Naive thymus-derived CD8-positive, alpha-beta T cell (primary cell): ENCODE results near the gene TMEM50A. TPM values are rescaled to one million over a fixed set of nuclear protein-coding genes. Genes with fewer than 3 reads are reported as not detected.
"Not testable (repeated sequence)": the region's sequence is repeated elsewhere in the genome, so short reads cannot be mapped to it uniquely, and the experiment has no call there.

ENCODE experiments used
- ATAC-seq, 2 donors: fragments of 150-1000 bp; cut with Tn5 transposase in 1 of 2; sonication (Bioruptor Pico), chemical (Tn5 transposase) in 1 of 2; 1 replicate in 1 of 2; 2 replicates in 1 of 2; pipeline ENCODE4 v1.10.0; 2021; ENCODE audit warnings: mild to moderate bottlenecking in 2 of 2, moderate library complexity in 2 of 2
- POLR2A ChIA-PET: fragments of 350-600 bp; sonication (Branson Sonifier 250); formaldehyde crosslinking; loops from one replicate; lab custom pipeline; 2021; ENCODE audit warnings: antibody characterized with exemption; lab: Charles Lee
- DNase-seq, 10 donors: peaks; one replicate each; pipeline versions ENCODE4 v3.0.0 to v3.0.0-alpha.2; 2020 to 2022
- H3K27ac Mint-ChIP-seq, 10 donors: one replicate each; pipeline ENCODE4 v1.8.0; 2020 to 2022; ENCODE audit warnings: mild to moderate bottlenecking in 10 of 10, mixed read lengths in 10 of 10, moderate library complexity in 4 of 10, inconsistent platforms in 1 of 10
- H3K27me3 Mint-ChIP-seq, 5 donors: one replicate each; pipeline ENCODE4 v1.8.0; 2021 to 2022; ENCODE audit warnings: mixed read lengths in 5 of 5
- H3K36me3 Mint-ChIP-seq, 3 donors: one replicate each; pipeline ENCODE4 v1.8.0; 2020 to 2022; ENCODE audit warnings: mixed read lengths in 3 of 3, mild to moderate bottlenecking in 2 of 3, inconsistent platforms in 1 of 3
- H3K4me1 Mint-ChIP-seq, 4 donors: one replicate each; pipeline ENCODE4 v1.8.0; 2021 to 2022; ENCODE audit warnings: mixed read lengths in 4 of 4
- H3K4me3 Mint-ChIP-seq, 10 donors: one replicate each; pipeline ENCODE4 v1.8.0; 2020 to 2022; ENCODE audit warnings: mild to moderate bottlenecking in 10 of 10, mixed read lengths in 10 of 10, moderate library complexity in 6 of 10, inconsistent platforms in 1 of 10
- H3K9me3 Mint-ChIP-seq, 9 donors: one replicate each; pipeline ENCODE4 v1.8.0; 2020 to 2022; ENCODE audit warnings: mixed read lengths in 9 of 9, mild to moderate bottlenecking in 3 of 9, inconsistent platforms in 1 of 9, moderate library complexity in 1 of 9
- polyA plus RNA-seq, 3 donors: library from polyadenylated mRNA; unstranded; fragments of 300-500 nt; fragmentation: Illumina TruSeq; gene quantifications; one replicate each; pipeline ENCODE4 v1.2.3, GENCODE V29; 2021
- total RNA-seq, 8 experiments: library from RNA in 2 of 8; stranded (reverse) in 2 of 8; gene quantifications; one replicate each; pipeline ENCODE4 v1.2.3 and lab custom pipeline; 2021 to 2026

TMEM50A gene
- total RNA-seq (100 to 1,000 TPM in 1 of 2 experiments, 10 to 100 TPM in 1; 89.0 to 101 TPM), polyA plus RNA-seq (100 to 1,000 TPM; 130 to 201 (median 146) TPM), total RNA-seq (lab: John Stamatoyannopoulos, UW) (38.4 to 89.3 (median 79.1) reads per million in 6 experiments)

DNA sequence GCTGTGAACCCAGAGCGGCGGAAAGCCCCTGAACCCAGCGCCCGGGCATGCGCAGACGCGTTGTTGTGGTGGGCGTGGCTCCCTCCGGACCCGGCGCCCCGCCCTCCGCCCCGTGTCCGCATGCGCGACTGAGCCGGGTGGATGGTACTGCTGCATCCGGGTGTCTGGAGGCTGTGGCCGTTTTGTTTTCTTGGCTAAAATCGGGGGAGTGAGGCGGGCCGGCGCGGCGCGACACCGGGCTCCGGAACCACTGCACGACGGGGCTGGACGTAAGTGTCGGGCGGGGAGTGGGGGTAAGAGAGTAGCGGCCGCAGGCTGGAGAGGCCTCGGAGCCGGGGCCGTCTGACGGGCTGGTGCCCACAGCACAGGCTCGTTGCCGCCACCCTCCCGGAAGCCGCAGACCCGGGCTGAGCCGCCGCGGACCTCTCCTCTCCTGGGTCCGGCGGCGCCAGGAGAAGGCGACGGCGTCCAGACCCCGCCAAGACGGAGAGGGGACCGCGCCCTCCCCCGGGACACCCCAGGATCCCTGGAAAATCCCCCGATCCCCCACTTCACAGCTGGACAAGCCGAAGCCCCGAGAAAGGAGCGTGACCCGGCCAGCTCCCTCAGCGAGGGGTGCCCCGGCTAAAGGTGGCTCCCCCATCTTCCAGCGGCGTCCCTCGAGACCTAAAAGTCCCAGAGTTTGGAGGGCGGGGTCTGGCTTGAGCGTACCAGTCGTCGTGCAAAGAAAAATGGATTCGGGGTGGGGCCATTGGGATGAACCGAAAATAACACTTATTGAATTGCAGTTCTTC lies at the start of gene TMEM50A:
Gene TMEM50A, plus strand, starts transcription at position 147 of the 794 bp plus-strand sequence. CDS start 2,153 bp downstream, outside the sequence.
- H3K4me1 Mint-ChIP-seq, result peaks cover 18 to 56% (median 37%) of the 10 kb centered on the region in 4 donors
- peak within 1 kb of the TSS; percentile 95 to 97 (median 96) for H3K4me3 Mint-ChIP-seq
- no peaks in the 10 kb centered on the region for H3K9me3 Mint-ChIP-seq
- H3K27ac Mint-ChIP-seq, result peak within 1 kb of the TSS; percentile 80 to 97 (median 96)
- H3K36me3 Mint-ChIP-seq, result peaks cover 0 to 31% (median 4%) of the 10 kb centered on the region in 3 donors
- no peaks in the 10 kb centered on the region for H3K27me3 Mint-ChIP-seq
- DNase-seq (peak; percentile 84 to 94 (median 92)), ATAC-seq (peak; percentile 36 to 67)
- POLR2A ChIA-PET, result interaction anchor here (0.6 to 2.1 kb wide), 5 partner anchors 58 to 1508 kb away, joined by 3 to 12 read pairs (median 3); partner anchors contain the start of genes RSRP1 and SYF2

DNA sequence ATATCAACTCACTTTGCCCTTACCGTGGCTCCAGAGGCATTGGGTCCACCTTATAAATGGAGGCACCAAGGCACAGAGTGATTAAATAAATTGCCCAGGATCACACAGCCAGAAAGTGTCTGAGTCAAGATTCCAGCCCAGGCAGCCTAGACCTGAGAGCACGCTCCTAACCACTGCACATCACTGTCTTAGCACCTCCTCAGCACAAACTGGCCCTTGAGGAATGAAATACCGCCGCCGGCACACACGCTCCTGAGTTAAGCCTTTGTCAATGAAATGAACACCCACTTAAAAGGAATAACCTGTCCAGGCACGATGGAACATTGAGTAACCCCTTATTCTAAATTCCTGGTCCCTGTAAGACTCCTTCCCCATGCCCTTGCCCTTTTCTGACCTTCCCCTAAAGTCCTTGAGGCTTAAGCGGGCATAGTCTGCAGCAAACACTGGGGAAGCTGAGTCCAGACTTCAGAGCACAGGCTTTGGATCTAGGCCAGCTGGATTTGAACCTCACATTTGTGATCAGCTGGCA lies 49.5 kb upstream of the TMEM50A start:
- not testable (repeated sequence) for H3K4me1 Mint-ChIP-seq, H3K36me3 Mint-ChIP-seq

DNA sequence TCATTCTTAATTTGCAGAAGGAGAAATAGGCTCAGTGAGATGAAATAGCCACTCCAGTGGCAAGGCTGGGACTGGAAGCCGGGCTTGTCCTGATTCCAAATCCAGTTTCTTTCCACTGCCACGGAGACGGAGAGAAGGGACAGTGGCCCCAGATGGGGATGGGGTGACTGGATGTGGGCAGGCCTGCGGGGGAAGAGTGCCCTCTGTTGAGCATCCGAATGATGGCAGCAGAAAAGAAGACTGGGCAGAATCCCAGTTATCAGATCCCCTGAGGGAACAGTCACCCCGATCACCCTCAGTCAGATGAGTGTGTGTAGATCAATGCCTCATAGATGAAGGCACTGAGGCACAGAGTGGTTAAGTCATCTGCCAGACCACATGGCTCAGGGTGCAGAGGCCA lies 48.1 kb upstream of the TMEM50A start:
- H3K4me3 Mint-ChIP-seq, H3K27me3 Mint-ChIP-seq, H3K9me3 Mint-ChIP-seq, H3K27ac Mint-ChIP-seq, H3K4me1 Mint-ChIP-seq, POLR2A ChIA-PET, H3K36me3 Mint-ChIP-seq: not testable (repeated sequence)
- DNase-seq (peak in 3 of 10 donors; percentile 5 to 12 (median 10)), ATAC-seq (peak; percentile 63 to 76)

More for the DNA sequence above, 49.5 kb upstream of the TMEM50A start:
- ATAC-seq, H3K27me3 Mint-ChIP-seq, H3K9me3 Mint-ChIP-seq, H3K27ac Mint-ChIP-seq, H3K4me3 Mint-ChIP-seq, DNase-seq, POLR2A ChIA-PET: not testable (repeated sequence)

GRCh38 chr1:25293426-25293825 lies 44.7 kb upstream of the TMEM50A start:
- H3K4me3 Mint-ChIP-seq, H3K27me3 Mint-ChIP-seq, H3K27ac Mint-ChIP-seq, H3K4me1 Mint-ChIP-seq, ATAC-seq, POLR2A ChIA-PET, H3K36me3 Mint-ChIP-seq, H3K9me3 Mint-ChIP-seq, DNase-seq: not testable (repeated sequence)

GRCh38 chr1:25294889-25295826 lies 43.0 kb upstream of the TMEM50A start:
- H3K4me1 Mint-ChIP-seq, ATAC-seq, H3K9me3 Mint-ChIP-seq, DNase-seq, H3K27ac Mint-ChIP-seq, POLR2A ChIA-PET, H3K27me3 Mint-ChIP-seq, H3K4me3 Mint-ChIP-seq, H3K36me3 Mint-ChIP-seq: not testable (repeated sequence)

DNA sequence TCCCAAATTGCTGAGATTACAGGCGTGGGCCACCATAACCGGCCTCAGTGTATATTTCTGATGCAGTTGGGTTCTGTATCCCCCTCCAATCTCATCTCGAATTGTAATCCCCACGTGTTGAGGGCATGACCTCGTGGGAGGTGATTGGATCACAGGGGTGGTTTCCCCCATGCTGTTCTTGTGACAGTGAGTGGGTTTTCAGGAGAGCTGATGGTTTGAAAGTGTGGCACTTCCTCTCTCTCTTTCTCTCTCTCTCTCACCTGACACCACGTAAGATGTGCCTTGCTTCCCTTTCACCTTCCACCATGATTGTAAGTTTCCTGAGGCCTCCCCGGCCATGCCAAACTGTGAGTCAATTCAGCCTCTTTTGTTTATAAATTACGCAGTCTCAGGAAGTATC lies 41.6 kb upstream of the TMEM50A start:
- H3K36me3 Mint-ChIP-seq, DNase-seq, H3K4me3 Mint-ChIP-seq, H3K27me3 Mint-ChIP-seq, POLR2A ChIA-PET, H3K9me3 Mint-ChIP-seq, H3K4me1 Mint-ChIP-seq, ATAC-seq, H3K27ac Mint-ChIP-seq: not testable (repeated sequence)

GRCh38 chr1:25300729-25301128 lies 37.4 kb upstream of the TMEM50A start:
- ATAC-seq, H3K9me3 Mint-ChIP-seq, H3K27ac Mint-ChIP-seq, POLR2A ChIA-PET, H3K4me3 Mint-ChIP-seq, H3K27me3 Mint-ChIP-seq, H3K4me1 Mint-ChIP-seq, DNase-seq: not testable (repeated sequence)
- peaks cover 0 to 12% (median 2%) of the 10 kb centered on the region in 3 donors for H3K36me3 Mint-ChIP-seq

- POLR2A ChIA-PET, DNase-seq, H3K4me1 Mint-ChIP-seq, H3K4me3 Mint-ChIP-seq, H3K9me3 Mint-ChIP-seq, ATAC-seq, H3K27me3 Mint-ChIP-seq: not testable (repeated sequence)
- peaks cover 0 to 19% (median 2%) of the 10 kb centered on the region in 3 donors for H3K36me3 Mint-ChIP-seq
- peak overlapping the region in 2 of 10 donors; percentile 24 to 74 for H3K27ac Mint-ChIP-seq
These were observed 35.8 kb upstream of the TMEM50A start for GRCh38 chr1:25302330-25302729.

DNA sequence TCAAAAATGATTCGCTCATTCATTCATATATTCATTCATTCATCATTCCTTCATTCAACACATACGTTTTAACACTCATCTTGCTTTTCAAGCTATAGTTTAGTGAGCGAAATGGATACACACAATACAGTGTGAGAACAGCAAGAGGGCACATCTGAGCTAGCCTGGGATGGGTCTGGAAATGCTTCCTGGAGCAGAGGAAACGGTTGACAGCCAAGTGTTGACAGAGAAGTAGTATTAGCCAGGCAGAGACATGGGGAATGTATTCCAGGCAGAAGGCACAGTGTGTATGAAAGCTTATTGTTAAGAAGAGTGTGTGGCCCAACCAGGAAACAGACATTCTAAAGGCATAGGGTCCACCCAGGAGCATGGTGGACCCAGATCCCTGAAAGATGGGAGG lies 33.2 kb upstream of the TMEM50A start:
- H3K9me3 Mint-ChIP-seq, ATAC-seq, H3K4me1 Mint-ChIP-seq, H3K27me3 Mint-ChIP-seq, DNase-seq, H3K4me3 Mint-ChIP-seq, POLR2A ChIA-PET: not testable (repeated sequence)
- Mint-ChIP-seq H3K27ac (peak overlapping the region in 1 of 10 donors; percentile 39), H3K36me3 (peaks cover 0 to 19% (median 4%) of the 10 kb centered on the region in 3 donors)

DNA sequence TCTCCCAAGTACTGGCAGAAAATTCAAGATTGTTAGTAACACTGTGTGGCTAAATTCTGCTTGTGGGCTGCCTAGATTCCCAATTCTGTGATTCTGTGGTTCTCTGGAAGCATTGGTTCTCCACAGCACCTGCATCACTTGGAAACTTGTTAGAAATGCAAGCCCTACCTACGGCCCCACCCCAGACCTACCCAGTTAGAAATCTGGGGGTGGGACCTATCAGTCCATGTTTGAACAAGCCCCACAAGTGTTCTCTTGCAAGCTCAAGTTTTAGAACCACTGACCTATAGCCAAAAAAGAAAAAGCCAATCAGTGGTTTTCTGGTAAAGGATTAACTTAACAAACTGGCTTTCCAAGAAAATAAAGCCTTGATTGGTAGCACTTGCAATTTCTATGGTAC lies 30.0 kb upstream of the TMEM50A start:
- H3K36me3 Mint-ChIP-seq, result peaks cover 0 to 28% (median 11%) of the 10 kb centered on the region in 3 donors
- POLR2A ChIA-PET, H3K9me3 Mint-ChIP-seq, DNase-seq, H3K4me1 Mint-ChIP-seq, H3K27me3 Mint-ChIP-seq, ATAC-seq, H3K4me3 Mint-ChIP-seq, H3K27ac Mint-ChIP-seq: not testable (repeated sequence)

GRCh38 chr1:25309085-25309484 lies 29.0 kb upstream of the TMEM50A start:
- H3K36me3 Mint-ChIP-seq, result peaks cover 7 to 35% (median 20%) of the 10 kb centered on the region in 3 donors
- not testable (repeated sequence) for H3K27ac Mint-ChIP-seq

DNA sequence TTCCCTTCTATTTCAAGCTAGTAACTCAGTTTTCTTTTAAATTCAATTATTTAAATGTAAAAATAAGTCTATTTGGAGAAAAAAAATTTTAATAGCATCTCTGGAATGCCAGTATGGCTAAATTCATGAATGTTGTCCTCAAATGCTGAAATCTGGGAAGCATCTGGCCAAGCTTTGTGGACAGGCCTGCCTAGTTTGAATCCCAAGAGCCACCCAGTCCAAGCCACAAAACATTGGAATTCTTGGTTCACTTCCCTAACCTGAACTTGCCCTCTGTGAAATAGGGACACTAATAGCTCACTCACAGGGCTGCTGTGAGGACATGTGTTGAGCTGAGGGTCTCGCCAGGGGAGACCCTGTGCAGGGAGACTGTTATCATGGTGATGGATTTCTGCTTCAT lies 28.6 kb upstream of the TMEM50A start:
- ATAC-seq, H3K4me1 Mint-ChIP-seq, POLR2A ChIA-PET, DNase-seq, H3K4me3 Mint-ChIP-seq, H3K27ac Mint-ChIP-seq, H3K27me3 Mint-ChIP-seq: not testable (repeated sequence)
- Mint-ChIP-seq H3K9me3 (peaks cover 0 to 14% (median 3%) of the 10 kb centered on the region in 9 donors), H3K36me3 (peaks cover 7 to 39% (median 24%) of the 10 kb centered on the region in 3 donors)

More at GRCh38 chr1:25309085-25309484, 29.0 kb upstream of the TMEM50A start:
- H3K4me1 Mint-ChIP-seq, H3K27me3 Mint-ChIP-seq, H3K4me3 Mint-ChIP-seq, H3K9me3 Mint-ChIP-seq, DNase-seq, POLR2A ChIA-PET, ATAC-seq: not testable (repeated sequence)
